ENCODE results near the gene ACOX3.

Gene ACOX3

DNA sequence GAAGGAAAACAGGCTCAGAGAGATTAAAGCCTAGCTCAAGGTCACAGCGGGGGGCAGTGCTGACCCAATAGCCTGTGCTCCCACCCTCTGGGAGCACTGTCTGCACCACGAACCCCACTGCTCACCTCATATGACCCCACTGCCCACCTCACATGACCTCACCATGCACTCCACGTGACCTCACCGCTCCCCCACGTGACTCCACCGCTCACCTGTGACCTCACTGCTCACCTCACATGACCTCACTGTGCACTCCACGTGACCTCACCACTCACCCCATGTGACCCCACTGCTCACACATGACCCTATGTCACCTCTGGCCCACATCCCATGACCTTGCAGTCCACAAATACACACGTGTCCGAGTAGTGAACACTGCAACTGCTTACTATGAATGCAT, 55.4 kb downstream of the ACOX3 start:
- Histone ChIP-seq H3K36me3 (ENCODE audit: control insufficient read depth, insufficient read depth, low read length, severe bottlenecking) (peaks cover 47% of the 10 kb centered on the region), H3K4me3 (ENCODE audit: low read length) (no peak overlapping the region), H3K27me3 (replicated peaks; ENCODE audit: control insufficient read depth, insufficient read depth, low read length) (no peaks in the 10 kb centered on the region), H3K9ac (ENCODE audit: low read length) (no peak overlapping the region), H3K4me1 (ENCODE audit: control insufficient read depth, insufficient read depth, low read length) (peaks cover 4% of the 10 kb centered on the region), H3K9me3 (ENCODE audit: control insufficient read depth, low read length) (no peaks in the 10 kb centered on the region)
- no peak for DNase-seq (ENCODE audit: low read depth)

DNA sequence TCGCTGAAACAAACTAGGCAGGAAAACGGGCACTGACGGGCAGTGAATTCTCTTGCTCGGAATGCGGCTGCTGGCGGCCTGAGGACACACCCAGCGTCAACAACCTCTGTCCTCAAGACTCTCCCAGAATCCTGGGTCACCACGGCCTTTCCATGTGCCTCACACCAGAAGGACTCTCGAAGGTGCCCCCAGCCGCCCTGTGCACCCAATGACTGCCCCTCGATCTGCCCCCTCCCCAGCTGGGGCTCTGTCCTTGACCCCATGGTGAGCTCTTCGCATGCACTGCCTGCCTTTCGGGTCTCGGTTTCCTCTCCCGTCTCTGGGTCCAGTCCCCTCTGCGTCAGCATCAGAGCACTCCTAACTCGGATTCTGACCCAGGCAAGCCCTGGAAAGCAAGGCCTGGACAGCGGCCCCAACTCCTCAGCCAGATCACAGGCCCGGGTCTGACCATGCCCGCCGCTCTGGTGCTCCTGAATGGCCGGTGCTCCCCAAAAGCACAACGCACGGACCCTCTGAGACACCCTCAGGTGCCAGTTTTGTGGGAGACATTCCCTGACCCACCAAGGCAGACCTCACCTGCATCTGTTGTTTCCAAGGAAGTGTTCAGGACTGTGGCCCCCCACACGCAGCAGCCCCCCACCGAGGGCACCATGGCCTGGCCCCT, 56.0 kb downstream of the ACOX3 start:
- no peak overlapping the region for H3K4me3 ChIP-seq (ENCODE audit: low read length)
- H3K27me3 ChIP-seq (replicated peaks; ENCODE audit: control insufficient read depth, insufficient read depth, low read length) = no peaks in the 10 kb centered on the region
- H3K4me1 ChIP-seq (ENCODE audit: control insufficient read depth, insufficient read depth, low read length) = peaks cover 4% of the 10 kb centered on the region
- peaks cover 49% of the 10 kb centered on the region for H3K36me3 ChIP-seq (ENCODE audit: control insufficient read depth, insufficient read depth, low read length, severe bottlenecking)
- no peak for DNase-seq (ENCODE audit: low read depth)
- H3K9me3 ChIP-seq (ENCODE audit: control insufficient read depth, low read length) = no peaks in the 10 kb centered on the region
- H3K9ac ChIP-seq (ENCODE audit: low read length) = no peak overlapping the region

DNA sequence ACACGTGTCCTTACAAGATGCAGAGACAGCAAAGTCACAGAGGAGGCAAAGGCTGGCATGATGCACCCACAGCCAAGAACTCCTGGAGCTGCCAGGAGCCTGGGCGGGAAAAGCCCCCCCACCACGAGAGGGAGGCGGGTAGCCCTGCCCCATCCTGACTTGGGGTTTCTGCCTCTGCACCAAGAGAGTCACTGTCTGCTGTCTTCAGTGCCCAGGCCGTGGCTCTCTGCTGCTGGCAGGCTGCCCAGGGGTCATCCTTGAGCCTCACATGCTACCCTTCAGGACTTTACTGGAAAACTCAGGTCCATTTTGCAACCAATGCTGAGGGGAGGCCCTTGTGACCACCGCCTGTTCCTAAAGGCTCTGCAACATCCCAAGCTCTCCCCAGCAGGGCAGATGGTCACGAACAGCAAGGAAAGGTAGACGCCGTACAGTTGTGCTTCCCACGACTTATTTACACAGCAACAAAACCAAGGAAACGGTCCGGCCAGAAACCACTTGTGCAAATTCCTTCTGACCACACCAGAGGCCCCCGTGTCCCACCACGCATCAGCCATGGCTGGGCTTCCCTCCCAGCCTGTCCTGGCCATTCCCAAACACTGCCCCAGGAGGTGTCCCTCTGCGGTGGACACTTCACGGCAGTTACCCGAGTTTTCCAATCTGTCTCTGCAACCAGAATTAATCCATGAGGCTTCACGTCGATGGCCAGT, 56.9 kb downstream of the ACOX3 start:
- Histone ChIP-seq H3K9ac (ENCODE audit: low read length) (no peak overlapping the region), H3K36me3 (ENCODE audit: control insufficient read depth, insufficient read depth, low read length, severe bottlenecking) (peaks cover 40% of the 10 kb centered on the region), H3K27me3 (replicated peaks; ENCODE audit: control insufficient read depth, insufficient read depth, low read length) (no peaks in the 10 kb centered on the region), H3K4me3 (ENCODE audit: low read length) (no peak overlapping the region), H3K9me3 (ENCODE audit: control insufficient read depth, low read length) (no peaks in the 10 kb centered on the region), H3K4me1 (ENCODE audit: control insufficient read depth, insufficient read depth, low read length) (peaks cover 4% of the 10 kb centered on the region)
- DNase-seq (ENCODE audit: low read depth) = no peak

- peaks cover 34% of the 10 kb centered on the region for H3K36me3 ChIP-seq (ENCODE audit: control insufficient read depth, insufficient read depth, low read length, severe bottlenecking)
- H3K9ac ChIP-seq (ENCODE audit: low read length) = no peak overlapping the region
- no peaks in the 10 kb centered on the region for H3K9me3 ChIP-seq (ENCODE audit: control insufficient read depth, low read length)
- no peaks in the 10 kb centered on the region for H3K27me3 ChIP-seq (replicated peaks; ENCODE audit: control insufficient read depth, insufficient read depth, low read length)
- DNase-seq (ENCODE audit: low read depth) = no peak
- no peak overlapping the region for H3K4me3 ChIP-seq (ENCODE audit: low read length)
- peaks cover 4% of the 10 kb centered on the region for H3K4me1 ChIP-seq (ENCODE audit: control insufficient read depth, insufficient read depth, low read length)
Measured at GRCh38 chr4:8383016-8383415, 57.5 kb downstream of the ACOX3 start.

DNA sequence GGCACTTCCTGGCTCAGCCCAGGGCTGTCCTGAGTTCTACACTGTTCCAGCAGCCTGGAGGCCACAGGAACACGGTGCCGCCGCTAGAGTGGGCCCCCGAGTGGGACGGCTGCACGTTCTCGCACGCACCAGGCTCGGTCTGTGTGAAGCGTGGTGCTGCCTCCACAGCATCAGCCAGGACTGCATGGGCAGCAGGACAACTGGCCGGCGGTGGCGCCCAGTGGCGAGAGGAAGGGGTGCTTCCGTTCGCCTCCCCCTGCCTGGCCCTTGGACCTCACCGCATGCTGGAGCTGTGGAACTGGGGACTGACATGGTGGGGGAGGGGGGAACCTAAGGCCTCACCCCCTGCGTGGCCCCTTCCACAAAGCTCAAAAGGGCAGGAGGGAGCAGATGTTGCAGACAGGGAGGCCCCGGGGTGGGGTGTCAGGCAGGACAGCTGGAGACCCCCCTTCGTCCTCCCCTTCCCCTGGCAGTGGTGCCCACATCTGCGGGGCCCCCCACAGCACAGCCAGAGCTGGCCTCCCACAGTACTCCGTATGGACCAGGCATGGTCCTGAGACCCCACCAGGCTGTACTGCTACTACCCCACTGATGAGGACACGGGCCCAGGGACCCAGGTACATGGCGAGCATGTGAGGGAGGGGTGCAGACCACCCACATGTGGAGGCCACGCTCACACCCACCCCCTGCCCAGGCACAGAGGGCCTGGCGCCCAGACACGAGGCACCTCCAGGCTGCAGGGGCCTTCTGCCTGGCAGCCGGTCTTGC, 58.5 kb downstream of the ACOX3 start:
- Histone ChIP-seq H3K9me3 (ENCODE audit: control insufficient read depth, low read length) (no peaks in the 10 kb centered on the region), H3K27me3 (replicated peaks; ENCODE audit: control insufficient read depth, insufficient read depth, low read length) (no peaks in the 10 kb centered on the region), H3K4me3 (ENCODE audit: low read length) (no peak overlapping the region), H3K9ac (ENCODE audit: low read length) (no peak overlapping the region), H3K4me1 (ENCODE audit: control insufficient read depth, insufficient read depth, low read length) (peaks cover 4% of the 10 kb centered on the region), H3K36me3 (ENCODE audit: control insufficient read depth, insufficient read depth, low read length, severe bottlenecking) (peaks cover 24% of the 10 kb centered on the region)
- DNase-seq (ENCODE audit: low read depth) = no peak

- Histone ChIP-seq H3K36me3 (ENCODE audit: control insufficient read depth, insufficient read depth, low read length, severe bottlenecking) (peaks cover 15% of the 10 kb centered on the region), H3K9ac (ENCODE audit: low read length) (no peak overlapping the region)
Measured at GRCh38 chr4:8380511-8381415, 59.8 kb downstream of the ACOX3 start.

DNA sequence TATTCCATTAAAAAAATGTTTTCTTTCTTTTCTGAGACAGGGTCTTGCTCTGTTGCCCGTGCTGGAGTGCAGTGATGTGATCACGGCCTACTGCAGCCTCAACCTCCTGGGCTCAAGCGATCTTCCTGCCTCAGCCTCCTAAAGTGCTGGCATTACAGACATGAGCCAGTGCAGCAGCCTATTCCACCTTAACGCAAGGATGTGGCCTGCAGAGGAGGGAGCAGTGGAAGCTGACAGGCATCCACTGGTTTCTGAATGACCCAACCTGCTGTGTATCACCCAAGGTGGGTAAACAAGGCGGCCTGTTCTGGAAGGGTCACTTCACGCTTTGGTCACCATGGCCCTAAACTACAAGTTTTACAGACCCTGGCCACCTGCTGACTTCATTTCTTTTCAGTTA, 60.8 kb downstream of the ACOX3 start:
- Histone ChIP-seq H3K9ac (ENCODE audit: low read length) (no peak overlapping the region), H3K27me3 (replicated peaks; ENCODE audit: control insufficient read depth, insufficient read depth, low read length) (no peaks in the 10 kb centered on the region), H3K4me1 (ENCODE audit: control insufficient read depth, insufficient read depth, low read length) (peaks cover 4% of the 10 kb centered on the region), H3K9me3 (ENCODE audit: control insufficient read depth, low read length) (no peaks in the 10 kb centered on the region), H3K4me3 (ENCODE audit: low read length) (no peak overlapping the region), H3K36me3 (ENCODE audit: control insufficient read depth, insufficient read depth, low read length, severe bottlenecking) (peaks cover 14% of the 10 kb centered on the region)
- no peak for DNase-seq (ENCODE audit: low read depth)

More at GRCh38 chr4:8380511-8381415, 59.8 kb downstream of the ACOX3 start:
- Histone ChIP-seq H3K27me3 (replicated peaks; ENCODE audit: control insufficient read depth, insufficient read depth, low read length) (no peaks in the 10 kb centered on the region), H3K9me3 (ENCODE audit: control insufficient read depth, low read length) (no peaks in the 10 kb centered on the region), H3K4me1 (ENCODE audit: control insufficient read depth, insufficient read depth, low read length) (peaks cover 4% of the 10 kb centered on the region), H3K4me3 (ENCODE audit: low read length) (no peak overlapping the region)
- no peak for DNase-seq (ENCODE audit: low read depth)

- no peaks in the 10 kb centered on the region for H3K27me3 ChIP-seq (replicated peaks; ENCODE audit: control insufficient read depth, insufficient read depth, low read length)
- no peak overlapping the region for H3K9ac ChIP-seq (ENCODE audit: low read length)
- no peak overlapping the region for H3K4me3 ChIP-seq (ENCODE audit: low read length)
- H3K36me3 ChIP-seq (ENCODE audit: control insufficient read depth, insufficient read depth, low read length, severe bottlenecking) = peaks cover 14% of the 10 kb centered on the region
- H3K4me1 ChIP-seq (ENCODE audit: control insufficient read depth, insufficient read depth, low read length) = peaks cover 4% of the 10 kb centered on the region
- no peak for DNase-seq (ENCODE audit: low read depth)
- no peaks in the 10 kb centered on the region for H3K9me3 ChIP-seq (ENCODE audit: control insufficient read depth, low read length)
Measured at GRCh38 chr4:8379281-8379680, 61.2 kb downstream of the ACOX3 start.

DNA sequence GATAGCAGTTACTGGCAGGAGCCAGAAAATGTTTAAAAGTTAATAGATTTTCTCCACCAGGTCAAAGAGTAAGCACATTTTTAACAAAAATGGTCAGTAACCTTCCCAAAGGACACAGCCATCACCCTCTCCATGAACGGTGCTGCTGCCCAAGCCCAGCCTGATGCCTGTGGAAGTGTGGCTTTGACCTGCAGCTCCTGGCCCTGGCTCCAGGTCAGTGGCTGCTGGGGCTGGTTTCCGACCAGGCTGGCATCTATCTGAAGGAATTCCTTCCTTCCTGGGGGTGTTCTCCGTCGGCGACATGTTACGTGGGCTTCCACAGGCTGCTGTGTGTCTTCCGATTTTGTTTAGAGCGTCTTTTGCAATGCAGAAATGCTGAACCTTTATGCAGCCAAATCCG, 61.7 kb downstream of the ACOX3 start:
- peaks cover 14% of the 10 kb centered on the region for H3K36me3 ChIP-seq (ENCODE audit: control insufficient read depth, insufficient read depth, low read length, severe bottlenecking)
- no peak overlapping the region for H3K4me3 ChIP-seq (ENCODE audit: low read length)
- no peak for DNase-seq (ENCODE audit: low read depth)

GRCh38 chr4:8378101-8378724, 62.3 kb downstream of the ACOX3 start:
- peaks cover 17% of the 10 kb centered on the region for H3K36me3 ChIP-seq (ENCODE audit: control insufficient read depth, insufficient read depth, low read length, severe bottlenecking)
- no peaks in the 10 kb centered on the region for H3K27me3 ChIP-seq (replicated peaks; ENCODE audit: control insufficient read depth, insufficient read depth, low read length)
- no peak overlapping the region for H3K4me3 ChIP-seq (ENCODE audit: low read length)
- H3K9ac ChIP-seq (ENCODE audit: low read length) = no peak overlapping the region
- H3K4me1 ChIP-seq (ENCODE audit: control insufficient read depth, insufficient read depth, low read length) = no peaks in the 10 kb centered on the region
- no peak for DNase-seq (ENCODE audit: low read depth)
- H3K9me3 ChIP-seq (ENCODE audit: control insufficient read depth, low read length) = no peaks in the 10 kb centered on the region

More for the DNA sequence above, 61.7 kb downstream of the ACOX3 start:
- Histone ChIP-seq H3K27me3 (replicated peaks; ENCODE audit: control insufficient read depth, insufficient read depth, low read length) (no peaks in the 10 kb centered on the region), H3K9me3 (ENCODE audit: control insufficient read depth, low read length) (no peaks in the 10 kb centered on the region), H3K9ac (ENCODE audit: low read length) (no peak overlapping the region), H3K4me1 (ENCODE audit: control insufficient read depth, insufficient read depth, low read length) (peaks cover 3% of the 10 kb centered on the region)

Data from adipocyte (in vitro differentiated cells).